ENCODE data around the gene PTPRM.

PTPRM gene

DNA sequence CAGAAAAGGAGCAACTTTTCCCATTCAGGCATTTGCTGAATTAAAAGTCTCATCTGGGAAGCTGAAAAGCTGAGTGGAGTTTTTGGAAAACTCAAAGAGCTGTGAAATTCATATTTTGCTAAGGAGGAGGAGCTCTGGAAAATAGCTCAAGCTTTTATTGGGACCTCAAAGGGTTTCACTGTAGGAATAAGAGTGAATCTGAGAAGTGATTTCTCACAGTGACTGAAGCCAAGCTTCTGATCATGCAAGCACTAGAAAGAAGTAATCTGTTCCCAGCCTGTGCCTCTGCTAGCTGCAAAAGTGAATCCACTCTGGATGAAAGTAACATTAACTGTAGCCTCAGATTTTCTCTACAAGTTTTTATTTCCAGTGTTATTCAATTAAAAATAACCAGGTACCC lies 283.3 kb downstream of the PTPRM start:
- Mint-ChIP-seq H3K4me3 (no peak overlapping the region), H3K9me3 (peaks cover 20% of the 10 kb centered on the region), H3K36me3 (ENCODE audit: low read depth) (peaks cover 18% of the 10 kb centered on the region), H3K27me3 (ENCODE audit: low read depth, poor library complexity) (no peaks in the 10 kb centered on the region), H3K27ac (no peak overlapping the region), H3K4me1 (peaks cover 13% of the 10 kb centered on the region)
- DNase-seq: no peak
- no peak for TF ChIP-seq CTCF (IDR thresholded peaks at IDR 0.05)

GRCh38 chr18:7855028-7855427 lies 287.9 kb downstream of the PTPRM start:
- H3K4me3 Mint-ChIP-seq: no peak overlapping the region
- H3K36me3 Mint-ChIP-seq (ENCODE audit: low read depth): peaks cover 15% of the 10 kb centered on the region

DNA sequence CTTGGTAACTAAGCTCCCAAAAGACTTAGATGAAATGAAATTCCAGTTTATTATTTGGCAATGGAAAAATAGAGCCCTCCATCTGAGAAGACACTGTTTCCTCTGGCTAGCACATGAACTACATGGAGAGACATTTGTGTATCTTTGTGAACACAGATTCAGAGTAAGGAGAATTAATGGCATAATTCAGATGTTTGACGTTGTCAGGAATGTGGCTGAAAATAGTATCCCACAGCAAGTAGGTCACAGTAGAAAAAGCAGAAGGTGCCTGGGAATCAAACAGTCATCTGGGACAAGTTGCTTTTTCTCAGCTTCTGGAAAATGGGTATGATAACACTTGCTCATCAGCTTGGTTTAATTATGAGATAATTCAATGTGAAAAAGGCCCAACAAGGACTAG lies 288.6 kb downstream of the PTPRM start:
- TF ChIP-seq CTCF (IDR thresholded peaks at IDR 0.05): no peak
- Mint-ChIP-seq H3K27me3 (ENCODE audit: low read depth, poor library complexity) (no peaks in the 10 kb centered on the region), H3K4me3 (no peak overlapping the region), H3K27ac (no peak overlapping the region), H3K36me3 (ENCODE audit: low read depth) (peaks cover 15% of the 10 kb centered on the region), H3K9me3 (peaks cover 15% of the 10 kb centered on the region), H3K4me1 (no peaks in the 10 kb centered on the region)
- DNase-seq: no peak

More at GRCh38 chr18:7855028-7855427, 287.9 kb downstream of the PTPRM start:
- no peak for DNase-seq
- H3K27me3 Mint-ChIP-seq (ENCODE audit: low read depth, poor library complexity): no peaks in the 10 kb centered on the region
- no peak overlapping the region for H3K27ac Mint-ChIP-seq
- TF ChIP-seq CTCF (IDR thresholded peaks at IDR 0.05): no peak
- peaks cover 15% of the 10 kb centered on the region for H3K9me3 Mint-ChIP-seq
- no peaks in the 10 kb centered on the region for H3K4me1 Mint-ChIP-seq

DNA sequence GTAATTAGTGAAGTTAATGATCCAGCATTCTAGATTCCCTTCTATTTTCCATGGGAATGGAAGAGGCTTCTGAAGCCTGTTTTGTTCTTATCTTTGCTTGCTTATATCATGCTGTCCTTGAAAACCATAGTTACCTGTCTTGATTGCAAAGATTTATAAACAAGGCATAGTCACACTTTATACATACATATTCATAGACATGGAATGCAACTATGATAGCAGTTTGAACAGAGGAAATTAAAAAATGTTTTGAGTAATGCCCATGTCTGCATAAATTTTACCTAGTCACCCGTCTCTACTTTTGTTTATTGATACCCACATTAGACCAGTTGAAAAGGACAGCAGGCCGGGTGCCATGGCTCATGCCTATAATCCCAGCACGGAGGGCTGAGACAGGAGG lies 289.0 kb downstream of the PTPRM start:
- no peaks in the 10 kb centered on the region for H3K4me1 Mint-ChIP-seq
- H3K27ac Mint-ChIP-seq: no peak overlapping the region

GRCh38 chr18:7856733-7857132 lies 289.6 kb downstream of the PTPRM start:
- Mint-ChIP-seq H3K4me3 (no peak overlapping the region), H3K9me3 (peaks cover 5% of the 10 kb centered on the region), H3K27me3 (ENCODE audit: low read depth, poor library complexity) (no peaks in the 10 kb centered on the region), H3K27ac (no peak overlapping the region), H3K4me1 (no peaks in the 10 kb centered on the region), H3K36me3 (ENCODE audit: low read depth) (peaks cover 5% of the 10 kb centered on the region)
- TF ChIP-seq CTCF (IDR thresholded peaks at IDR 0.05): no peak
- DNase-seq: no peak

More for the DNA sequence above, 289.0 kb downstream of the PTPRM start:
- Mint-ChIP-seq H3K4me3 (no peak overlapping the region), H3K36me3 (ENCODE audit: low read depth) (peaks cover 11% of the 10 kb centered on the region), H3K27me3 (ENCODE audit: low read depth, poor library complexity) (no peaks in the 10 kb centered on the region), H3K9me3 (peaks cover 11% of the 10 kb centered on the region)
- no peak for TF ChIP-seq CTCF (IDR thresholded peaks at IDR 0.05)
- DNase-seq: no peak

DNA sequence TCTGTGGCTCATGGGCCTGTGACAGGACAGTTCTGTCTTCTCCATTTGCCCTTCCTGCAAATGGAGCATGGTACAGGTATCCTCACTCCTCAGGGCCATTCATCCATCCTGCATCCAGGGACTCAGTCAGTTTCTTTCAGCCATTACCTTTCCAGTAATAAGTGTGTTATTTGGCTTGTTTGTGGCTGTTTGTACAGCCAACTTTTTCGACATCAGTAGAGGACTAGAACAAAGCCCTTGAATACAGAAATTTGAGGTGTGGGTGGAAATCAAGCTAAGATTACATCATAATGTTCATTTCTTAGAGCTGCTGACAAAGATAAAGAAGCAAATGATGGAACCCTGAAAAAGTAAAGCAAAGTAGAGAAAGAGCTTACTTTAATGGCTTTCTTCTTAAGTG lies 290.4 kb downstream of the PTPRM start:
- Mint-ChIP-seq H3K4me1 (no peaks in the 10 kb centered on the region), H3K27ac (no peak overlapping the region), H3K36me3 (ENCODE audit: low read depth) (no peaks in the 10 kb centered on the region), H3K9me3 (no peaks in the 10 kb centered on the region), H3K27me3 (ENCODE audit: low read depth, poor library complexity) (no peaks in the 10 kb centered on the region), H3K4me3 (no peak overlapping the region)
- no peak for DNase-seq
- TF ChIP-seq CTCF (IDR thresholded peaks at IDR 0.05): no peak
